Liver (tissue), 9 donors: ENCODE results near the gene ALKBH2. TPM values are rescaled to one million over a fixed set of nuclear protein-coding genes. Genes with fewer than 3 reads are reported as not detected.
A peak's percentile ranks its signal among the peaks of the same experiment; 100 is the strongest.

ENCODE experiments used
- DNase-seq: peaks from one replicate; pipeline ENCODE4 v3.0.0-alpha.2; 2017; ENCODE audit warnings: low spot score
- H3K27ac ChIP-seq, 2 donors: one replicate each; pipeline ENCODE4 v1.7.0; 2013; ENCODE audit warnings: inconsistent platforms in 2 of 2, low read length in 2 of 2, control low read depth in 1 of 2, low read depth in 1 of 2, mild to moderate bottlenecking in 1 of 2
- H3K27me3 ChIP-seq, 4 donors: one replicate each; pipeline versions ENCODE4 v1.6.1 to v1.7.0; 2013; ENCODE audit warnings: low read length in 3 of 4, inconsistent platforms in 1 of 4, mild to moderate bottlenecking in 1 of 4, moderate library complexity in 1 of 4; ENCODE audit not compliant: control insufficient read depth in 4 of 4, insufficient read depth in 4 of 4
- H3K36me3 ChIP-seq, 4 donors: one replicate each; pipeline versions ENCODE4 v1.6.1 to v1.7.0; 2013; ENCODE audit warnings: low read length in 3 of 4, mild to moderate bottlenecking in 3 of 4, low read depth in 1 of 4, moderate library complexity in 1 of 4; ENCODE audit not compliant: control insufficient read depth in 4 of 4, insufficient read depth in 3 of 4
- H3K4me1 ChIP-seq, 4 donors: one replicate each; pipeline versions ENCODE4 v1.6.1 to v1.7.0; 2013; ENCODE audit warnings: low read length in 3 of 4, mild to moderate bottlenecking in 3 of 4, moderate library complexity in 1 of 4; ENCODE audit not compliant: control insufficient read depth in 4 of 4, insufficient read depth in 4 of 4
- H3K4me3 ChIP-seq, 3 donors: one replicate each; pipeline versions ENCODE4 v1.6.1 to v1.7.0; 2013; ENCODE audit warnings: low read length in 3 of 3, control low read depth in 1 of 3, low read depth in 1 of 3, mild to moderate bottlenecking in 1 of 3
- H3K9ac ChIP-seq, 2 donors: one replicate each; pipeline ENCODE4 v1.7.0; 2013; ENCODE audit warnings: low read length in 2 of 2, mild to moderate bottlenecking in 2 of 2, moderate library complexity in 2 of 2, control low read depth in 1 of 2, low read depth in 1 of 2
- H3K9me3 ChIP-seq, 4 donors: one replicate each; pipeline versions ENCODE4 v1.6.1 to v1.7.0; 2013; ENCODE audit warnings: low read length in 3 of 4; ENCODE audit not compliant: control insufficient read depth in 4 of 4
- EGR1 ChIP-seq, 2 donors: IDR thresholded peaks; 2 replicates each; pipeline ENCODE4 v1.6.1; 2016 to 2018; ENCODE audit warnings: antibody characterized with exemption in 2 of 2, low read depth in 2 of 2
- FOXA2 ChIP-seq: IDR thresholded peaks from 2 replicates; pipeline ENCODE4 v1.6.1; 2016; ENCODE audit warnings: antibody characterized with exemption
- HNF4A ChIP-seq, 2 donors: conservative IDR thresholded peaks; 2 replicates each; pipeline ENCODE4 v1.6.1; 2016; ENCODE audit warnings: antibody characterized with exemption in 2 of 2, mild to moderate bottlenecking in 2 of 2
- HNF4G ChIP-seq: IDR thresholded peaks from 2 replicates; pipeline ENCODE4 v1.6.1; 2016; ENCODE audit warnings: antibody characterized with exemption
- JUND ChIP-seq, 2 donors: IDR thresholded peaks; 2 replicates each; pipeline ENCODE4 v1.6.1; 2016; ENCODE audit warnings: antibody characterized with exemption in 2 of 2
- NR2F2 ChIP-seq: IDR thresholded peaks from 2 replicates; pipeline ENCODE4 v1.6.1; 2016; ENCODE audit warnings: antibody characterized with exemption
- RAD21 ChIP-seq, 2 donors: IDR thresholded peaks; 2 replicates each; pipeline ENCODE4 v1.6.1; 2016; ENCODE audit warnings: antibody characterized with exemption in 2 of 2, mild to moderate bottlenecking in 2 of 2
- RXRA ChIP-seq, 2 donors: IDR thresholded peaks; 2 replicates each; pipeline ENCODE4 v1.6.1; 2017 to 2018; ENCODE audit warnings: antibody characterized with exemption in 2 of 2, mild to moderate bottlenecking in 1 of 2
- SP1 ChIP-seq: IDR thresholded peaks from 2 replicates; pipeline ENCODE4 v1.6.1; 2018; ENCODE audit warnings: antibody characterized with exemption, mild to moderate bottlenecking
- TAF1 ChIP-seq: conservative IDR thresholded peaks from 2 replicates; pipeline ENCODE4 v1.6.1; 2016; ENCODE audit warnings: antibody characterized with exemption, mild to moderate bottlenecking
- YY1 ChIP-seq: IDR thresholded peaks from 2 replicates; pipeline ENCODE4 v1.6.1; 2016; ENCODE audit warnings: antibody characterized with exemption, mild to moderate bottlenecking
- WGBS: extraction: QIAGEN DNeasy Blood & Tissue Kit; methylation state at CpG from one replicate; pipeline ENCODE4 v1.1.7; 2013; 5-methylcytosine and 5-hydroxymethylcytosine counted together
- polyA plus RNA-seq, 2 donors: library from polyadenylated mRNA; stranded (reverse) in 1 of 2; unstranded in 1 of 2; fragments of 200-250 nt in 1 of 2; fragments of >200 nt in 1 of 2; fragmentation: Nextera tagmentation in 1 of 2; extraction: Ambion mirVana in 1 of 2; gene quantifications; one replicate each; pipeline versions ENCODE4 v1.2.1 to v1.2.3, GENCODE V29; 2013 to 2015
- total RNA-seq, 2 donors: library from RNA; depleted of rRNA; stranded (reverse); fragments of >200 nt; gene quantifications; one replicate each; pipeline ENCODE4 v1.2.3, GENCODE V29; 2014
- TF ChIP-seq, protein P1 (sequence below): IDR thresholded peaks from 2 replicates; pipeline ENCODE4 v1.6.1; 2016; ENCODE audit warnings: antibody characterized with exemption, mild to moderate bottlenecking
- TF ChIP-seq, protein P2 (sequence below): IDR thresholded peaks from 2 replicates; pipeline ENCODE4 v1.6.1; 2016; ENCODE audit warnings: antibody characterized with exemption
- TF ChIP-seq, protein P3 (sequence below): IDR thresholded peaks from 2 replicates; pipeline ENCODE4 v1.6.1; 2016; ENCODE audit warnings: antibody characterized with exemption
- TF ChIP-seq, protein P4 (sequence below): IDR thresholded peaks from 2 replicates; pipeline ENCODE4 v1.6.1; 2016; ENCODE audit warnings: antibody characterized with exemption
- TF ChIP-seq, protein P5 (sequence below): fragments of 150-350 bp; IDR thresholded peaks from 2 replicates; pipeline ENCODE4 v1.5.1; 2017; ENCODE audit warnings: improper control_type of control experiment, low read depth, low read length; ENCODE audit not compliant: missing input control
- donor health status: healthy.
- donor health status: healthy.
- donor health status: healthy.
- donor health status: healthy.
- donor health status: healthy.

Gene ALKBH2
- total and polyA plus RNA-seq, 4 donors: 6.8 to 24.7 (median 19.9) TPM

DNA sequence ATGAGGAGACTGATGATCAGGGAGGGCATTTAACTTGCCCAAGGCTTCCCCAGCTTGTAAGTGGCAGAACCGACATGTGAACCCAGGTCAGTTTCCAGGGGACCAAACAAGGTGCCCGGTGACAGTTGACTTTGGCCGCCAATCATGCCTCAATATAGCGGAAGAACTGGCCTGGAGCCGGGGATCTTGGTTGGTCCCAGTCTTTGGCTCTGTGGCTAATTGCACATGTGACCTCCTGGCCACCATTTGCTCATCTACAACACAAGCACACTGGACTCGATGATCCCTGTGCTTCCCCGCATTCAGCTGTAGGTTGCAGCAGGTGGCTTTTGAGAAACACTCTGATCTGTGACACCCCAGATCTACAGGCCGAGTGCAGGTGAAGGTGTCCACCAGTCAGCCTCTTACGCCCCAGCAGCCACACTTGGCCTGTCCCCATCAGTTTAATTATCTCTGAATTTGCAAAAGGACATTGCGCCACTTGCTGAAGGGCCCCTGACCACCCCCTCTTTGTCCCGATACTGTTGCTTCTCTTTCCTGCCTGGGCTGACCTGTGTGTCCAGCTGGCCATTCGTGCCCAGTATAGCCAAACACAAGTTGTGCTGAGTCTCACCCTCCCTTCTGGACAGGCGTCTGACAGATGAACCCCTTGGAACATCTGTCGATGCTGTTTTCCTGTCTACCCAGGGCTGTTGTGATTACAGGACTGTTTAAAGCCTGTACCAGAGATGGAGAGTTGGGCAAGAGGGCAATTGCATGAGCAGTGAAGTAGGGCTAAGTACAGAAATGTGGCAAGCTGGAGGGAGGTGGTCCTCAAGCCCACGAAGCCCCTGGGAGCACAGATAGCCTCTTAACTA is 37.3 kb upstream of the ALKBH2 start:
- H3K9me3 ChIP-seq: no peaks in the 10 kb centered on the region
- H3K4me3 ChIP-seq: peak overlapping the region in 2 of 3 donors; percentile 57 to 61
- no peak overlapping the region for H3K9ac ChIP-seq
- peaks cover 13 to 75% (median 60%) of the 10 kb centered on the region in 4 donors for H3K4me1 ChIP-seq
- TF ChIP-seq, protein P1, sequence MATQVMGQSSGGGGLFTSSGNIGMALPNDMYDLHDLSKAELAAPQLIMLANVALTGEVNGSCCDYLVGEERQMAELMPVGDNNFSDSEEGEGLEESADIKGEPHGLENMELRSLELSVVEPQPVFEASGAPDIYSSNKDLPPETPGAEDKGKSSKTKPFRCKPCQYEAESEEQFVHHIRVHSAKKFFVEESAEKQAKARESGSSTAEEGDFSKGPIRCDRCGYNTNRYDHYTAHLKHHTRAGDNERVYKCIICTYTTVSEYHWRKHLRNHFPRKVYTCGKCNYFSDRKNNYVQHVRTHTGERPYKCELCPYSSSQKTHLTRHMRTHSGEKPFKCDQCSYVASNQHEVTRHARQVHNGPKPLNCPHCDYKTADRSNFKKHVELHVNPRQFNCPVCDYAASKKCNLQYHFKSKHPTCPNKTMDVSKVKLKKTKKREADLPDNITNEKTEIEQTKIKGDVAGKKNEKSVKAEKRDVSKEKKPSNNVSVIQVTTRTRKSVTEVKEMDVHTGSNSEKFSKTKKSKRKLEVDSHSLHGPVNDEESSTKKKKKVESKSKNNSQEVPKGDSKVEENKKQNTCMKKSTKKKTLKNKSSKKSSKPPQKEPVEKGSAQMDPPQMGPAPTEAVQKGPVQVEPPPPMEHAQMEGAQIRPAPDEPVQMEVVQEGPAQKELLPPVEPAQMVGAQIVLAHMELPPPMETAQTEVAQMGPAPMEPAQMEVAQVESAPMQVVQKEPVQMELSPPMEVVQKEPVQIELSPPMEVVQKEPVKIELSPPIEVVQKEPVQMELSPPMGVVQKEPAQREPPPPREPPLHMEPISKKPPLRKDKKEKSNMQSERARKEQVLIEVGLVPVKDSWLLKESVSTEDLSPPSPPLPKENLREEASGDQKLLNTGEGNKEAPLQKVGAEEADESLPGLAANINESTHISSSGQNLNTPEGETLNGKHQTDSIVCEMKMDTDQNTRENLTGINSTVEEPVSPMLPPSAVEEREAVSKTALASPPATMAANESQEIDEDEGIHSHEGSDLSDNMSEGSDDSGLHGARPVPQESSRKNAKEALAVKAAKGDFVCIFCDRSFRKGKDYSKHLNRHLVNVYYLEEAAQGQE: no peak
- peak; percentile 27 for TF ChIP-seq TAF1
- TF ChIP-seq YY1: peak; percentile 68
- no peak for TF ChIP-seq FOXA2
- TF ChIP-seq SP1: peak; percentile 50
- TF ChIP-seq, protein P2, sequence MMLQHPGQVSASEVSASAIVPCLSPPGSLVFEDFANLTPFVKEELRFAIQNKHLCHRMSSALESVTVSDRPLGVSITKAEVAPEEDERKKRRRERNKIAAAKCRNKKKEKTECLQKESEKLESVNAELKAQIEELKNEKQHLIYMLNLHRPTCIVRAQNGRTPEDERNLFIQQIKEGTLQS: peak; percentile 72
- TF ChIP-seq RAD21 (IDR thresholded peaks at IDR 0.05): peak in 1 of 2 donors; percentile 13
- peak; percentile 2 for TF ChIP-seq NR2F2
- peak; percentile 63 to 65 for TF ChIP-seq HNF4A (conservative IDR thresholded peaks at IDR 0.05)
- no peak for TF ChIP-seq HNF4G
- TF ChIP-seq, protein P3, sequence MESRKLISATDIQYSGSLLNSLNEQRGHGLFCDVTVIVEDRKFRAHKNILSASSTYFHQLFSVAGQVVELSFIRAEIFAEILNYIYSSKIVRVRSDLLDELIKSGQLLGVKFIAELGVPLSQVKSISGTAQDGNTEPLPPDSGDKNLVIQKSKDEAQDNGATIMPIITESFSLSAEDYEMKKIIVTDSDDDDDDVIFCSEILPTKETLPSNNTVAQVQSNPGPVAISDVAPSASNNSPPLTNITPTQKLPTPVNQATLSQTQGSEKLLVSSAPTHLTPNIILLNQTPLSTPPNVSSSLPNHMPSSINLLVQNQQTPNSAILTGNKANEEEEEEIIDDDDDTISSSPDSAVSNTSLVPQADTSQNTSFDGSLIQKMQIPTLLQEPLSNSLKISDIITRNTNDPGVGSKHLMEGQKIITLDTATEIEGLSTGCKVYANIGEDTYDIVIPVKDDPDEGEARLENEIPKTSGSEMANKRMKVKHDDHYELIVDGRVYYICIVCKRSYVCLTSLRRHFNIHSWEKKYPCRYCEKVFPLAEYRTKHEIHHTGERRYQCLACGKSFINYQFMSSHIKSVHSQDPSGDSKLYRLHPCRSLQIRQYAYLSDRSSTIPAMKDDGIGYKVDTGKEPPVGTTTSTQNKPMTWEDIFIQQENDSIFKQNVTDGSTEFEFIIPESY: no peak
- TF ChIP-seq RXRA (IDR thresholded peaks at IDR 0.05): peak; percentile 54 to 60
- TF ChIP-seq, protein P4, sequence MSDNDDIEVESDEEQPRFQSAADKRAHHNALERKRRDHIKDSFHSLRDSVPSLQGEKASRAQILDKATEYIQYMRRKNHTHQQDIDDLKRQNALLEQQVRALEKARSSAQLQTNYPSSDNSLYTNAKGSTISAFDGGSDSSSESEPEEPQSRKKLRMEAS: peak; percentile 14
- TF ChIP-seq EGR1 (IDR thresholded peaks at IDR 0.05; ENCODE audit: low read depth in 2 of 2): peak in 1 of 2 donors; percentile 8
- peaks cover 0 to 2% (median 0%) of the 10 kb centered on the region in 4 donors for H3K36me3 ChIP-seq
- no peaks in the 10 kb centered on the region for H3K27me3 ChIP-seq
- 30% methylated on average over 15 of the region's 15 CpGs for WGBS
- no peak for DNase-seq
- H3K27ac ChIP-seq: peak overlapping the region; percentile 86 to 89

- no peak for TF ChIP-seq JUND (IDR thresholded peaks at IDR 0.05)
- TF ChIP-seq, protein P2: no peak
- TF ChIP-seq, protein P5, sequence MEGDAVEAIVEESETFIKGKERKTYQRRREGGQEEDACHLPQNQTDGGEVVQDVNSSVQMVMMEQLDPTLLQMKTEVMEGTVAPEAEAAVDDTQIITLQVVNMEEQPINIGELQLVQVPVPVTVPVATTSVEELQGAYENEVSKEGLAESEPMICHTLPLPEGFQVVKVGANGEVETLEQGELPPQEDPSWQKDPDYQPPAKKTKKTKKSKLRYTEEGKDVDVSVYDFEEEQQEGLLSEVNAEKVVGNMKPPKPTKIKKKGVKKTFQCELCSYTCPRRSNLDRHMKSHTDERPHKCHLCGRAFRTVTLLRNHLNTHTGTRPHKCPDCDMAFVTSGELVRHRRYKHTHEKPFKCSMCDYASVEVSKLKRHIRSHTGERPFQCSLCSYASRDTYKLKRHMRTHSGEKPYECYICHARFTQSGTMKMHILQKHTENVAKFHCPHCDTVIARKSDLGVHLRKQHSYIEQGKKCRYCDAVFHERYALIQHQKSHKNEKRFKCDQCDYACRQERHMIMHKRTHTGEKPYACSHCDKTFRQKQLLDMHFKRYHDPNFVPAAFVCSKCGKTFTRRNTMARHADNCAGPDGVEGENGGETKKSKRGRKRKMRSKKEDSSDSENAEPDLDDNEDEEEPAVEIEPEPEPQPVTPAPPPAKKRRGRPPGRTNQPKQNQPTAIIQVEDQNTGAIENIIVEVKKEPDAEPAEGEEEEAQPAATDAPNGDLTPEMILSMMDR: no peak
- no peak for TF ChIP-seq TAF1
- no peak for TF ChIP-seq YY1
- TF ChIP-seq HNF4A (conservative IDR thresholded peaks at IDR 0.05): peak in 1 of 2 donors; percentile 10
- no peak for TF ChIP-seq EGR1 (IDR thresholded peaks at IDR 0.05; ENCODE audit: low read depth in 2 of 2)
- TF ChIP-seq FOXA2: no peak
- WGBS: 74% methylated on average over 13 of the region's 13 CpGs
- peaks cover 0 to 2% (median 0%) of the 10 kb centered on the region in 4 donors for H3K36me3 ChIP-seq
- H3K27ac ChIP-seq: peak overlapping the region; percentile 13 to 38
- H3K9ac ChIP-seq: no peak overlapping the region
- H3K4me3 ChIP-seq: no peak overlapping the region
- DNase-seq: no peak
- no peaks in the 10 kb centered on the region for H3K27me3 ChIP-seq
- H3K4me1 ChIP-seq: peaks cover 7 to 51% (median 41%) of the 10 kb centered on the region in 4 donors
- H3K9me3 ChIP-seq: no peaks in the 10 kb centered on the region
These were observed 34.4 kb upstream of the ALKBH2 start for GRCh38 chr12:109127533-109128242.
